HG02571 (cell line): ENCODE data around the gene RAPGEF4.

Experiments used
- ATAC-seq: cut with Tn5 transposase; IDR thresholded peaks from one replicate; pipeline ENCODE4 v1.9.1; 2021; ENCODE audit warnings: mild to moderate bottlenecking, moderate library complexity; ENCODE audit not compliant: unreplicated experiment

The RAPGEF4 gene

DNA sequence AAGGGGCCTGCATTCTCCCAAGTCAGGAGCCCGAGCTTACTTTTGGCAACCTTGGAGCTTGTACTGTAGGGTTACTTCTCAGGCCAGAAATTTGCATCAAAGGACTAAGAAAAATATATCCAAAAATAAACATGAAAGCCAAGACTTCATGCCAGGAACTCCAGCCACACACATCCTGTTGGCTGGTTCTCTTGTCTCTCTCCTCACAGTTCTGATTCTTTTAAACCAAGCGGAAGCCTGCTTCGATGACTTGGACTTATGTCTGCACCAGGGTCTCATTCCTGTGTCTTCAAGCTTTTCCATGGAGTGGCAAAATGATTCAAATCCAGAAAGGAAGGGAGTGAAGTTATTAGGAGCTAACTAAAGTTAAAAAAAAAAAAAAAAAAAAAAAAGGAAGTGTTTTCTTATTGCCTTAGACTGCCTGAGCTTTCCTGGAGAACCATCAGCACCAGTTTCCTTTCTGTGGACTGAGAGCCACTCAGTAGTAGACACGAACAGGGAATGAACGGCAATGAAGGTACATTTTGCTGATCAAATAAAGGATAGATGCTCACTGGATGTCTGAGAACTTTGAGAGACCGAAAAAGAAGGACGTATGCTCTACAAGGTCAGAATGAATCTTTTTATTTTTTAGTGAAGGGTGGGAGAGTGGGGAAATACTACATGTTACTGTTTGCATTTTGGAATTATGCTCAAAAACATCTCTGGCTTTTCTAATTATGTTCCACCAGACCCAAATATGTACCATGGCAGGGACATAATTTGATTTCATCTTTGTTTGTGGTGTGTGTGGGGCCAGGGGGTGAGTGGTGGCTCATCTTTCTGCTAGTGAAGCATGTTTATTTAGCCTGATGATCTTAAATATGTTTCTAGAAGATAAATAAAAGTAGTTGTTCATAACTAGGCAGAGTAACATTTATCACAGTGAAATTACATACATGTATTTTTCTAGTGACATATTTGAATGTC is 86.0 kb downstream of the RAPGEF4 start:
- no peak for ATAC-seq

DNA sequence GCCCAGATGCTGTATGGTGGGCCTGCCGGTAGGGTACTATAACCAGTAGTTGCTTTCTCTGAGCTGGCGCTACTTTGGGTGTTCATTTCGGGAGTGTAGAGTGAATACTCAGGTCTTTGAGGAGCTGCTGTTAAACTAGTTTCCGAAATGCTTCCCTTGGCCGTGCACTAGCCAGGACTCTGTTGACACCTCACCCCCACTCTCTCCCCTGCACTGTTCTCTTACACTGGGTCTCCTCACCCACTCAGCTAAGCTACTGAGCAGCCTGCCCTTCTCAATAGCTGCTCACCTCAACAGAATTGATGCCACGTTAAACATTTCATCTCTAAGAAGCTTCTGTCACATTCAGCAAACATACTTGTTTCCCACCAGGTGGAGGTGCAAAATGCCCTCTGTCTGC is 86.9 kb downstream of the RAPGEF4 start:
- ATAC-seq = no peak

DNA sequence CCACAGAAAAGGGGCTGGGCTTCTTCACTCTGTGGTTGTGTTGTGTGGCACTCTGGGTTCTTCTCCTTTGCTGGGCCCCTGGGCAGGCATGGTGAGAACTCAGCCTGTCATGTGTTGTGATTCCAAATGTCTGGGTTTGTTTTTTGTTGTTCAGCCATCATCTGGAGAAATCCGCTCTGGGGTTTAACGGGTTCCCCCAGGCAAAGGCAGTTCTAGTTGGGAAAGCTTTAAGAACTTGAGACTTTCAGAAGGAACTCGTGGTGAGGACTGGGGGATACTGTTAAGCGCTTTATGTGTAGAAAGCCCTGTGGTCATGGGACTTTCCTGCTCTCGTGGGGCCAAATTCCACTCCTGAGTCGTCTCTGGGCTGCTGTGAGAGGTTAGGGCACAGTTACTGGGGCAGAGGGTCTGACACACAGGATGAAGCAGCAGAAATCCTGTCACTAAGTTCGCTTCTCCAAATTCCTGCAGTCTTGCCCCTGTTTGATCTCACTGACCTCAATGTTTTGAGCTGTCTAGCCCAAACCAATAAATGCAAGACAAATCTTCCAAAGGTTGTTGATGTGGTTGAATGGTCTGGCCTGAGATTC is 87.7 kb downstream of the RAPGEF4 start:
- no peak for ATAC-seq

DNA sequence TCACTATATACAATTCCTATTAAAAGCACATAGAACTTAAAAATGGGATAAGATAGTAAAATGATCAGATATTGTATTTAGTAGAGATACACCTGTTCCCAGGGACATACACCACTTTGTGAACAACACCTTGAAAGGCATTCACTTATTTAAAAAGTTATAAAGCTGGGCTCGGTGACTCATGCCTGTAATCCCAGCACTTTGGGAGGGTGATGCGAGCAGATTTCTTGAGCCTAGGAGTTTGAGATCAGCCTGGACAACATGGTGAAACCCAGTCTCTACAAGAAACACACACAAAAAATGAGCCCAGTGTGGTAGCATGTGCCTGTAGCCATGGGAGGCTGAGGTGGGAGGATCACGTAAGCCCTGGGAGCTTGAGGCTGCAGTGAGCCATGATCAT is 90.9 kb downstream of the RAPGEF4 start:
- ATAC-seq = no peak

DNA sequence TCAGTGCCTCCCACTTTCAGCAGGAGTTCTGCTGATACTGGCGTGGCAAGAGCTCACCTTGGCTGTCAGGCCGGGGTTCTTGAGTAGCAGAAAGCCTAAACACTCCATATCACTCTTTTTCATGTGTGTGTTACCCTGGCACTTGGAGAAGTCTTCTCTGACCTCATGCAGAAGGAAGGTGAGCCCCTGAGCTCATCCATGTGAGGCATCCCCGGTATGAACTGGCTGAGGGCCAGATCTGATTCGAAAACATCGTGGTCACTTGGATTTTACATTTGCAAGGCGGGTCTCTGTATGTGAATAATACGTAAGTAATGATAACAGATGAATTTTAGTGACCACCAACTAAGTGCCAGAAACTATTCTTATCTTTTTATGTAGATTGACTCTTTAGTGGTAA is 93.6 kb downstream of the RAPGEF4 start:
- ATAC-seq = no peak

DNA sequence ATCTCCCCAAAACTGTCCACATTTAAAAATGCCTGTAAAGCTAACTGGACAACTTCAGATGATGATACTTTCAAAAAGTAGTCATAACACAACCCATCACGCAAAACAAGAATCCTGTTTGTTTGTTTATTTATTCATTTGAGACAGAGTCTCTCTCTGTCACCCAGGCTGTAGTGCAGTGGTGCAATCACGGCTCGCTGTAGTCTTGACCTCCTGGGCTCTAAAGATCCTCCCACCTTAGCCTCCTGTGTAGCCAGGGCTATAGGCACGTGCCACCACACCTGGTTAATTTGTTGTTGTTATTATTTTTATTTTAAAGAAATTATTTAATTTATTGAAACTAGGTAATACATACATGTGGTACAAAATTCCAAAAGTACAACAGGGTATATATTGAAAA is 94.8 kb downstream of the RAPGEF4 start:
- ATAC-seq = no peak

DNA sequence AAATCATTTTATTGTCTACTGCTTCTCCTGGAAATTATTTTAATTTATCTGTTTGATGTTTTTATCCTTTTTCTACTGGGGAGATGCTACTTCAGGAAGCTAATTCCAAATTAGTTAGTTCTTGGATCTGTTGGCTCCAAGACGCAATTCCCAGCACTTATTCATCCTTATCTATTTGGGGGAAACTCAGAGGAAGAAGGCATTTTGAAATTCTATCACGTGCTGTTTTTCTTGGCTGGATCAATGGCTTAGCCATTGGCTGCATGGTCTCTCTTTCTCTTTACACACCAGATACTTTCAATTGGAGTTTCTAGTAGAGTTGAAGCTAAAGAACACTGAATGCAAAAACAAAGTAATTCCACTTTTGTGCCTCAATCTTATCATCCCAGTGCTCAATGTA is 98.3 kb downstream of the RAPGEF4 start:
- ATAC-seq = no peak

DNA sequence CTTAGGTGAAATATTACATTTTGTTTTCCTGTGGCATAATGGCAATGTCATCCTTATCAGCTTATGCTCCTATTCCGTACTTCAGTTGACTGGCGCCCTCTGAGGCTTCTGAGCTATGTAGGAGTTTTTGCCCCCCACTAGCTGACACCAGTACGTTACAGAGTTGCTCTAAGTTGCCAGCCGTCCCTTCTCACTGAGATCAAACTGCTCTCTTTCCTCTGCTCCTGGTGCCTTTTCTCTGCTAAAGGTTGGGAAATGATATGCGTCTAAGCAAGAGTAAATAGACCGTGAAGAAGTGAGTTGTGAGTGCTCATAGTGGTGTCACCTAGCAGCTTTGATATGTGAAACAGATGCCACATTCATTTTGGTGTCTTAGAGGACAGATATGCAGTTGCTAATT is 99.2 kb downstream of the RAPGEF4 start:
- ATAC-seq = no peak

DNA sequence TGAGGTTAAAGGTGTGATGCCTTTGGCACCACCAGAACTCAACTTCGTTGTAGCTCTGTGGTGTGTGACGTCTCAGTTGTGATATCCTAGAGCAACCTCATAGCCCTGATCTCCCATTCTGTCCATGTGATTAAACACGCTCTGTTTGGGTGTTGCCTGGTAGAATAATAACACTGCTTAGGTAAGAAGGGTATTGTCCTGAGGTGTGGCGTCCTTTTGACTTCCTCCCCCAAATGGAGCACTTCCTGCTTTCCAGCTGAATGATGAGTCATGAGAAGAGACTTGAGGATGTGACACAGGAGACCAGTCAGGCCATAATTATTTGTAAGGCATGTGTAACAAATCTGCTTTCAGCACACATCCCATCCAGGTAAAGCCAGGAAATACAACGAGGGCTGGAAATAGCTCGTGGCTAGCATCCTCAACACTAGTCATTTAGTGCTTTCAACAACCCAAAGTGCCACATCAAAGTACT is 100.7 kb downstream of the RAPGEF4 start:
- ATAC-seq = no peak

DNA sequence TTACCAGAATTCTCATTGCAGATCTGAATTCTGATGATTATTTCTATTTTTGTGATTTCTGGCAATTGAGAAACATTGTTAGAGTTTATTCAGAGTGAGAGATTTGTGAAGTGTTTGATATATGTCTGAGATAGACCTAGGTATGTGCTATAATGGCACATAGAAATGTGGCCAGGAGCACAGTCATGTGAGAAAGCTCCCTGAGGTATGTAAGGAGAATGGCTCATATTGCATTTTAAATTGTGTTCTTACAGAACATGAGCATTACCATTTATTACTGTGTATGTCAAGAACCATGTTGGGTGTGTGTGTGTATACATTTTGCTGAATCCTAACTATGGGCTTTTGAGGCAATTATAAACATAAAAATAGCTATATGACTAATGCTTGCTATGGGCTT is 101.2 kb downstream of the RAPGEF4 start:
- no peak for ATAC-seq

DNA sequence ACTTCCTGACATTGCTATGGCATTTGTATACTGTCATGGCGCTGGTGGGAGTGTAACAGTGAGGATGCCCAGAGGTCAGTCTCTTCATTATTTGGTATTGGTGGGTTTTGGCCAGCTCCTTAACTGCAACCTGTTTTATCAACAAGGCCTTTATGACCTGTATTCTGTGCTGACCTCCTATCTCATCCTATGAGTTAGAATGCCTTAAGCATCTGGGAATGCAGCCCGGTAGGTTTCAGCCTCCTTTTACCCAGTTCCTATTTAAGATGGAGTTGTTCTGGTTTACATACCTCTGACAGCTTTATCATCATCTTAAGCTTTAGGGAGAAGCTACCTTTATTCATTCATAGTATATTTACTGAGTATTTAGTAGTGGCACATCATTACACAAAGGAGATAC is 103.8 kb downstream of the RAPGEF4 start:
- ATAC-seq = no peak

DNA sequence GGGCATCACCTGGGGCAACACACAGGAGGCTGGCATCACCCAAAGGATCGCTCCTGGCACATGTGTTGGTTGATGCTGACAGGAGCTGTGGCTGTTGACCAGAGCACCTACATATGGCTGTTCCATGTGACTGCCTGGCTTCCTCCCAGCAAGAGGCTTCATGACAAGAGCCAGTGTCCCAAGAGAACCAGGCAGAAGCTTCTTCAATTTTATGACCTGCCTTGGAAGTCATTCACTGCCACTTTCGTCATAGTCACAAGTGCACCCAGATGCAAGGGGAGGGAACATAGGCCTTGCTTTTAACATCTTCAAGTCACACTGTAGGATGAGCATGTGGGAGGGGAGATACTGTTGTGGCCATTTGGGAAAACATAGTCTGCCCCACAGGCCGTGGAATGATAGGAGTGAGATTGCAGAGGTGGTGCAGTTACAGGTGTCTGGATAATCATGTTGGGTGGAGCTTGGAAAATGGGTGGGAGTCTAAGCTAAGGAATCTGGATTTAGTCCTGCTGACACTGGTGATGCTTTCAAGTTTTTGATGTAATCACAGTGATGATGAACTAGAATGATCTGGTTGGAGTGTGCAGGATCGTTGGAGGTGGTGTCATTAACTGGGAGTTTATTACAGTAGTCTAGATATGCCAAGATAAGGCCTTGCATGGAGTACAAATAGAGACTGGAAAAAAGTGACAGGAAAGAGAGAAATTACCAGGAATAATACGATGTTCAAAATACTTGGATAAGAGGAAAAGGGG is 107.0 kb downstream of the RAPGEF4 start:
- no peak for ATAC-seq

DNA sequence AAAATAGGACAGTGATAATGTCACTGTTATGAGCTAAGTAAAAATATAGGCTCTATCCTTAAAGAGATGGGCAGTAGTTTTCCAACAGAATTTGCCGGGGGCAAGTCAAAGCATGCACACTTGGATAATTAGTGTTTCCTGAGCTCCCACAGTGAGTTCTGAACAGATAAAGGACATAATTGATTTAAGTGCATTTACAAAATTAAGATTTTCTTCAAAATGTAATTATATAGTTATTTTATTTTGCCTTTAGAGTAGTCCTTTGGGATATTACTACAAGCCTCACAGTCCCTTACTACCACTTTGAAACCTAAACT is 107.6 kb downstream of the RAPGEF4 start:
- ATAC-seq = no peak

DNA sequence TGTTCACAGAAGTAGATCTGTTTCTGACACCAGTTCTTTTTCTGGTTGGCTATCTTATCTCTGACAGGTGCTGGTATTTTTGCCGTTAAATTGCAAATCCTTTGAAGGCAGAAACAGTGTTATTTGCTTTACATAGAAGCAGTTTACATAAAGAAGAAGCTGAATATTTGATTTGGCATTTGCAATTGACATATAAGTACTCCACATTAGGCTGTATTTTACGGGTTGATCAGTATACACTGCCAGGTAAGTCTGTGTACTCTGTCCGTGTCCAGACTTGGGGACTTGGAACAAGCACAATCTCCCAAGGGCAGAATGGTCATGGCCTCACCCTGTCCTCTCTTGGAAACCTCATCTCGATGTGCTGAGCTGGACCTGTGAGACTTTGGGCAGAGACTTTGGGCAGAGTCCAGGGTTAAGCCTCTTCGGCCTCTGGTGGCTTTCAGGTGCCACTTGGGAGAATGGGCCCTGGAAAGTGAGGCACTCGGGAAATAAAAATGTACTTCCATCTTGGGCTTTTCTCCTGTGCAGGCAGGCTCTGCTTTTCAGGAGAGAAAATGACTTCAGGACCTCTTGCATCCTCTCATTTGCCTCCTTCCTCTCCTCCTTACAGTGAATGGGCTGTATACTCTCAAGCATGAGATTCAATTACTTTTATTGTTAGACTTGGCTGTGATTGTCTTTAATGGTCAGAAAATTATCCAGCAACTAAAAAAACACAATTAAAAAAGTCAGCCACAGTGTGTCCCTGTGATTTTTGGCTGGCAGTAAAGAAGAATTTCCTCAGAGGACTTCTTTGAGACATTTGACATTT is 108.5 kb downstream of the RAPGEF4 start:
- no peak for ATAC-seq

DNA sequence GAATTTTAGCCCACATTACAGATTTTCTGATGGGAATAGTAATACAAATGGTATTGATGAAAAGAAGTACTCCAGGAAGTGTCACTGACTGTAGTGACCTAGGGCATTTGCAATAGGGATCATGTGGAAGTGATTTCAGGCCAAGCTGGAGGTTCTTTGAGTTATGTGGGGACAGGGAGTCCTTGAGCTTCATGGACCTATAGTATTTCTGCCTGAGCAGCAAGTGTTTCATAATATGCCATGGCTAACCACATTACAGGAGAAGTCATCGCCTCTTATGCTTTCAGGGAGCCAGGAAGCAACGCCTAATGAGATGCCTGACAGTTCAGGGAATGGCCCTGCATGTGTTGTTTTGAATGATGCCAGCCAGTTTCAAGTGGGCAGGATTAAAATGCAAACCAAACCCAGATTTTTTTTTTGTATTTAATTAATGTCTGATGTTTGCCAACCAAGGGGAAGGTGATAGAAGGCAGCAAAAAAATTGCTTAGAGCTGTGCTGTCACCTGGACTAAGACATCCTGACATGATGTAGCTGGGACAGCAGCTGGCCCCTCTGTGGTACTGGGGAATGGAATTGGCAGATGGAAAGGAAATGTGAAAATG is 109.5 kb downstream of the RAPGEF4 start:
- no peak for ATAC-seq

DNA sequence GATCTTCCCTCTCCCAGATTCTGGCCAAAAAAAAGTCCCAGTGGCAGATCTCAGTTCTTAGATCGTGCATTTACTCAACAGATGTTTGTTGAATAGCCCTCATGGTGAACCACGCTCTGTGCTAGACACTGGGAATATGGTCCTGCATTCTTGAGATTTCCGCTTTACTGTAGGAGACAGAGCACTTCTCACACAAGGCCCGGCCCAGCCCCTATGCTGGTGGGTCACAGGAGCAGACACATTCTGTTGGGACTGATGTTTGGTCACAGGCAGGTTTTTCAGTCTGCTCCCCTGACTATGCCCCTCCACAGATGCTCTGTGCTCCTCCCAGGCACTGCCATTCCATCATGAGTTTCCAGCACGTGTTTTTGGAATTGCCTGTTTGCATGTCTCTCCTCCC is 110.9 kb downstream of the RAPGEF4 start:
- ATAC-seq = no peak

DNA sequence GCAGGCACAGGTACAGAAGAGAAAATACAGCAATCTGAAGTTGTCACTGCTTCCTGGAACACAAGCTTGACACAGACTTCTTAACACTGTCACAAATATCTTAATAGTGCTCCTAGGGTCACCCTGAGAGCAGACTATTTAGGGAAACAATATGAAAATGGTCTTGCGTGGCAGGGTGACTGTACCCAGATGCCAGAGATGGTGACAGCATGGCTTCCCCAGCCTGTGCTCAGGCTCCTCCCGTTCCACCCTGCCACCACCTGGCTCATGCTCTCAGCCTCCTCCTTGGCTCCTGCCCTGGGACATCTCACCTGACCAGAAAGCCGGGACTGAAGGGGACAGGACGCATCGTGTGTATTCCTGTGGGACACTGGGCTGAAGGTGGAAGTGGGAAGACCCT is 111.5 kb downstream of the RAPGEF4 start:
- no peak for ATAC-seq

DNA sequence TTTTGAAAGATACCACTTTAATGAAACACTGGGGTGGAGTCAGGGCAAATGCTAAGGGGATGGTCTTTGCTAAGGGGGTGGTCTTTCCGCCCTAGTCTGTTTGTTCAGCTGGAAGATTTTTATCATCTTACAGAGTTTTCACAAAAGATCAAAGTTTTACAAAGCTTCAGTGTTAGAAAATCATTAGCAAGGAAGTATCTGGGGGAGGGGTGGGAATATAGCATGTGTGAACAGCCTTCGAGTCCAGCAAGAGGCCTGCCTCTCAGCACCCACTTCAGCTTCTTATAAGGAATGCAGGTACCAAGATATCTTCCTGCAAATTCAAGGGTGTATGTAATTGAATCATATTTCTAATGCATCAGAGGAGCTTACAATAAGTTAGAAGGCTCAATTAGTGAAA is 112.9 kb downstream of the RAPGEF4 start:
- no peak for ATAC-seq

DNA sequence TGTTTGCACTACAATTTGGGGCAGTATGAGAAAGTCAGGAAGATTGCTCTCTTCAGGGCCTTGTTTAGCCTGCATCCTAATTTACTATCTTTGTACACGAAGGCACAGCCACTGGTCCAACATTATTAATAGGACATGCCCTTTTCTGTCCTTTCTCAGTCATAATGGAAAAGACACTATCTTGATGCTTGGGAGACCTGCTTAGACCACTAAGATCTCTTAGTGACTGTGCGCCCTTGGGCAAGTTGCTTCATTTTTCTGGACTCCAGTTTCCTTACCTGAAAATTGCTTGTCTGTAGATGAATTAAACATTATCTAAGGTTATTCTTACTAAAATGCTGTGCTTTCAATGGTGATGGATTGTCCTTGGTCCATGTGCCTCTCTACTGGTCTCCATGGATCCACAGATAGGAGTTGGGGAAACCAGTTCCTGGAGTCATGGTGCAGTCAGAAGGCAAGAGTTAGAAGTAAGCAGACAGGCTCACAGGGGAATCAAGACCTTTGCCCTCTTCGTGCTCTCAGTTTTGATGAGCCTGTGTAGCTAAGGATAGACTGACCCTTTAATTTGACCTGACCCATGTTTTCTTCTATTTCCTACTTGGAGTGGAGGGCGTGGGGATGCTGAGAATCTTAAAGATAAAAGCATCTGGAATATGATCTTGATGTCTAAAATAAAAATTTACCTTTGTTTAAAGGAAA is 114.0 kb downstream of the RAPGEF4 start:
- ATAC-seq = no peak

DNA sequence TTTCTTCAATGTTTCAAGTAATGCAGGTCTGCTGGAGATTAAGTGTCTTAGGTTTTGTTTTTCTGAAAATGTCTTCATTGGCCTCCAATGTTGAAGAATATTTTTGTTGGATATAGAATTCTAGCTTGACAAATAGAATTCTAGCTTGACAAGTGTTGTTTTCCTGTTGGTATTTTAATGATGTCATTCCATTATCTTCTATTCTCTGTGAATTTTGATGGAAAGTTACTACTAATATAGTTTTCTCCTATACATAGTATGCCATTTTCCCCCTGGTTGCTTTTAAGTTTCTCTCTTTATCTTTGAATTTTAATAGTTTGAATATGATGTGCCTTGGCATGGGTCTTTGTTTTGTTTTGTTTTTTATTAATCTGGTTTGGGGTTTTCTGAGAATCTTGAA is 119.9 kb downstream of the RAPGEF4 start:
- ATAC-seq = no peak
